Choroid plexus epithelial cell (primary cell): Measurements from ENCODE around the gene PGC.
A peak's percentile ranks its signal among the peaks of the same experiment; 100 is the strongest.

Source experiments
- DNase-seq: peaks from one replicate; pipeline ENCODE4 v3.0.0-alpha.2; 2010; ENCODE audit warnings: low read depth
- H3K4me3 ChIP-seq: 2 replicates; pipeline ENCODE4 v1.5.1; 2011; ENCODE audit warnings: low read depth, mild to moderate bottlenecking, control low read depth, low read length, moderate library complexity
- CTCF ChIP-seq: conservative IDR thresholded peaks from 2 replicates; pipeline ENCODE4 v1.5.1; 2011; ENCODE audit warnings: low read depth, mild to moderate bottlenecking, control low read depth, inconsistent platforms, low read length, moderate library complexity

Gene PGC

GRCh38 chr6:41711323-41712038, 35.7 kb downstream of the PGC start:
- no peak for DNase-seq
- no peak for TF ChIP-seq CTCF

GRCh38 chr6:41709375-41709774, 37.8 kb downstream of the PGC start:
- H3K4me3 ChIP-seq: no peak overlapping the region
- no peak for DNase-seq
- no peak for TF ChIP-seq CTCF

More at GRCh38 chr6:41711323-41712038, 35.7 kb downstream of the PGC start:
- H3K4me3 ChIP-seq: no peak overlapping the region

GRCh38 chr6:41708856-41709255, 38.3 kb downstream of the PGC start:
- TF ChIP-seq CTCF: no peak
- no peak for DNase-seq
- no peak overlapping the region for H3K4me3 ChIP-seq

- TF ChIP-seq CTCF: no peak
- no peak overlapping the region for H3K4me3 ChIP-seq
- no peak for DNase-seq
Measured at GRCh38 chr6:41707565-41708200, 39.5 kb downstream of the PGC start.

DNA sequence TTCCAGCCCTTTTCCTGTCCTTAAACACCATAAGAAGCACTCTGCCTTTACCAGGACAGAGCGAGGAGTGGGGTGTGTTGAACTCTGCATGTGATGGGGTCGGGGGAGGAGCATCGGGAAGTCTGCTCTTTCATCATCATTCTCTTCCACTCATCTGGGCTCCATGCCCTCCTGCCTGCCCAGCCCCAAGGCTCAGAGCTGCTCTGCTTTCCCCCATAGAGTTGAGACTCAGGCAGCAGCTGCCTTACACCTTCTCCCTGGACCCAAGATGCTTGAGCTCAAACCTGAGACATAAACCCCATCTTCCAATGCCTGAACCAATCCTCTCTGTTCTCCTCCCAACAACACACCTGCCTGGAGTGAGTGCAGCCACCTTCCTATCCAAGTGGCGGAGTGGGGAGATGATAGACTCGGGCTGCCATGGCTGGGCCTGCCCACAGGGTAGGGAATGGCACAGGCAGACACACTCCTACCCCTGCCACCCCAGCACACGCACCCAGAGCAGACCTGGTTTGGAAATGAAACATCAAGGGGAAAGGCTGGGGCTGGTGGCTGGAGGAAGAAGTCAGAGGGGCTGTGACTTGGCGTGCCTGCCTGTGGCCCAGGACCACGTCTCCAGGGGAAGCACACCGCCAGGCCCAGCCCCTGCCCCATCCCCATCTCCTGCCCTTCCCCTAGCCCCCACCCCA, 40.2 kb downstream of the PGC start:
- peak; percentile 76 for DNase-seq
- no peak overlapping the region for H3K4me3 ChIP-seq
- no peak for TF ChIP-seq CTCF

DNA sequence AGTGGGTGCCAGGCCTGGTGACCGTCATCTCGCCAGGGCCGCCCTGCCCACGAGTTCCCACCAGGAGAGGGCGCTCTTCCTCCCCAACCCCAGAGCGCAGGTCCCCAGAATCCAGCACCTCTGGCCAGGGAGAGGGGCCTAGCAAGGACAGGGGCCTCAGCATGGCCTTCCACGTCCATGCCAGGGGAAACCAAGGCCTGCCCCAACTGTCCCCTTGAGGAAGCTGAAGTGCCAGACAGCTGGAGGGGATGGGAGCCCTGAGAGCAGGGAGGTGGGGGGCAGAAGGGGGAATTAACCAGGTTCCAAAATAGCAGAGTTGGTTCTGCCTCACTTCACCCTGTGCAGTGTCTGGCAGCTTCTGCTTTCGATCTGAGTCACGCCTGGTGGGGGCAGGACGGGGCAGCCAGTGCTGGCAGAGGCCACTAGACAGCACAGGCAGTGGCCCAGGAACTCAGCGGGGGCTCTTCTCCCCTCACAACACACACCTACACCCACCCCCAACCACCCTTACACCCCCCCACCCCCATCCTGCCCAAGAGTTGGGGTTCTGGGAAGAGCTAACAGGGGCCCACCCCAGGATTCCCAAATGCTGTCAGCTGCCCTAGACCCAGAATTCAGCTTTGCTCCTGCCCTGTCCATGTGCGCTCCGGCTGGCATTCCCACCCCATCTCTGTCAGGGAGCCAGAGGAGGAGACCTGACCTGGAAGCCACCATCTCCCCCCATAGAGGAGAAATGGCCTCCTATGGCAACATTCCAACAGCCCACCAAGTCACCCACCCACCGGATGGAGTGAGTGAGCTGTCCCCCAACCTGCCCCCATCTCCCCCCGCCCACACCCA, 41.0 kb downstream of the PGC start:
- H3K4me3 ChIP-seq: no peak overlapping the region
- peak; percentile 63 for TF ChIP-seq CTCF
- DNase-seq: peak; percentile 66
